ENCODE data around the gene HIPK2. TPM values are rescaled to one million over a fixed set of nuclear protein-coding genes. Genes with fewer than 3 reads are reported as not detected.

HIPK2 gene
- polyA plus RNA-seq, 1 donor (not counting 4 experiments of a cell fraction or from before 2014, with no cell fraction given): 5.8 TPM

DNA sequence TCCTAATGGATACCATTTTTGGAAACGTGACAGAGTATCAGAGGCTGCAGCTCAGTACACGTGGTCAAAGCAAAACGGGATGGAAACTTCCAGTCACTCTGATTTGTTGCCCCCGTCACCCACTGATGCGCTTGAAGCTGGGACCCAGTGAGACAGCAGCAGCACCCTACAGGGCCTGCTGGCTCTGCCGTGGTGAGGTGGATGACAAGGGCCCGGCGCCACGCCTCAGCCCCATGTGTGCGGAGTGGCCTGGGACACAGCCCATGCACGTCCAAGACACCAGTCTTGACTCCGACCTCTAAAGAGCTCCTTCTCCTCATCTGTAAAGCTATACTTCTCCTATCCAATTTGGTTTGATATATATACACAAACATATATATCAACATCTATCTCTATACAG, 215.3 kb downstream of the HIPK2 start:
- H2AFZ ChIP-seq (ENCODE audit: control insufficient read depth, low read length): no peak overlapping the region
- H3K9me3 ChIP-seq (ENCODE audit: control insufficient read depth, low read depth, low read length): no peaks in the 10 kb centered on the region
- no peaks in the 10 kb centered on the region for H3K79me2 ChIP-seq (ENCODE audit: control insufficient read depth, insufficient read depth, low read length)
- no peaks in the 10 kb centered on the region for H3K9me1 ChIP-seq (ENCODE audit: control insufficient read depth, extremely low read depth, insufficient read depth, low read length)
- H3K36me3 ChIP-seq (ENCODE audit: control insufficient read depth in 2 of 2, extremely low read depth in 1 of 2, insufficient read depth in 2 of 2, low read length in 2 of 2): no peaks in the 10 kb centered on the region
- H3K27ac ChIP-seq (ENCODE audit: control insufficient read depth, insufficient read depth, low read length): no peak overlapping the region
- no peak overlapping the region for H3K9ac ChIP-seq (ENCODE audit: control insufficient read depth, extremely low read depth, insufficient read depth, low read length)
- no peak overlapping the region for H3K4me3 ChIP-seq (ENCODE audit: control insufficient read depth in 2 of 3, extremely low read depth in 1 of 3, insufficient read depth in 2 of 3, low read depth in 1 of 3, low read length in 3 of 3)
- H3K27me3 ChIP-seq (ENCODE audit: control insufficient read depth, extremely low read depth, insufficient read depth, low read length): peaks cover 5% of the 10 kb centered on the region
- TF ChIP-seq, protein P1, sequence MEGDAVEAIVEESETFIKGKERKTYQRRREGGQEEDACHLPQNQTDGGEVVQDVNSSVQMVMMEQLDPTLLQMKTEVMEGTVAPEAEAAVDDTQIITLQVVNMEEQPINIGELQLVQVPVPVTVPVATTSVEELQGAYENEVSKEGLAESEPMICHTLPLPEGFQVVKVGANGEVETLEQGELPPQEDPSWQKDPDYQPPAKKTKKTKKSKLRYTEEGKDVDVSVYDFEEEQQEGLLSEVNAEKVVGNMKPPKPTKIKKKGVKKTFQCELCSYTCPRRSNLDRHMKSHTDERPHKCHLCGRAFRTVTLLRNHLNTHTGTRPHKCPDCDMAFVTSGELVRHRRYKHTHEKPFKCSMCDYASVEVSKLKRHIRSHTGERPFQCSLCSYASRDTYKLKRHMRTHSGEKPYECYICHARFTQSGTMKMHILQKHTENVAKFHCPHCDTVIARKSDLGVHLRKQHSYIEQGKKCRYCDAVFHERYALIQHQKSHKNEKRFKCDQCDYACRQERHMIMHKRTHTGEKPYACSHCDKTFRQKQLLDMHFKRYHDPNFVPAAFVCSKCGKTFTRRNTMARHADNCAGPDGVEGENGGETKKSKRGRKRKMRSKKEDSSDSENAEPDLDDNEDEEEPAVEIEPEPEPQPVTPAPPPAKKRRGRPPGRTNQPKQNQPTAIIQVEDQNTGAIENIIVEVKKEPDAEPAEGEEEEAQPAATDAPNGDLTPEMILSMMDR (optimal IDR thresholded peaks at IDR 0.05 in 1 of 3, IDR thresholded peaks at IDR 0.05 in 1 of 3, conservative IDR thresholded peaks at IDR 0.05 in 1 of 3; ENCODE audit: extremely low read depth in 1 of 3, insufficient read depth in 2 of 3, low read length in 3 of 3): no peak
- dilution Hi-C loops (cut with MboI; ENCODE audit: extremely low pct_ligation_motif_present, low sequenced_read_pairs): loop anchor here (10.0 kb wide), 1 partner anchor 68 kb away; no protein-coding TSS in a partner anchor
- no peak overlapping the region for H3K4me2 ChIP-seq (ENCODE audit: control insufficient read depth, extremely low read depth, insufficient read depth, low read depth, low read length)
- H4K20me1 ChIP-seq (ENCODE audit: control insufficient read depth, extremely low read depth, insufficient read depth, low read length): no peaks in the 10 kb centered on the region
- FAIRE-seq (no peak), DNase-seq (ENCODE audit: low read depth, low spot score) (no peak)
- no peaks in the 10 kb centered on the region for H3K4me1 ChIP-seq (ENCODE audit: control insufficient read depth, extremely low read depth, insufficient read depth, low read length)

DNA sequence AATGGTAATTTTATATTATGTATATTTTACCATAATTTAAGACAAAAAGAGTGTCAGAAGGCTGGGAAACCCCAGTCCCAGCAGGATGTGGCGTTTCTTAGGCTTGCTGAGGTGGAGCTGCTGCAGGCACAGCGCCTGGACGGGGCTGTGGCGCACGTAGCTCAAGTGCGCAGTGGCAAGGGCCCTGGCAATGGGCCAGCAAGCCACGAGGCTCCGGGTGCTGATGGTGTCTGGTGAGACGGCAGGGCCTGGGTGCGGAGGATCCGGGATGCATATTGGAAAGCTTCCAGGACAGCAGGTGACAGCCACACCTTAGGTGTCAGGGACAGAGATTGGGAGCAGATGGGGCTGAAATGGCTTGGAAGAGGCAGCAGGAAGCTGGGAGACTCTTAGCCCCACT, 217.1 kb downstream of the HIPK2 start:
- Histone ChIP-seq H3K27me3 (ENCODE audit: control insufficient read depth, extremely low read depth, insufficient read depth, low read length) (peaks cover 5% of the 10 kb centered on the region), H3K4me2 (ENCODE audit: control insufficient read depth, extremely low read depth, insufficient read depth, low read depth, low read length) (no peak overlapping the region), H3K36me3 (ENCODE audit: control insufficient read depth in 2 of 2, extremely low read depth in 1 of 2, insufficient read depth in 2 of 2, low read length in 2 of 2) (no peaks in the 10 kb centered on the region), H2AFZ (ENCODE audit: control insufficient read depth, low read length) (no peak overlapping the region), H3K27ac (ENCODE audit: control insufficient read depth, insufficient read depth, low read length) (no peak overlapping the region), H3K4me1 (ENCODE audit: control insufficient read depth, extremely low read depth, insufficient read depth, low read length) (no peaks in the 10 kb centered on the region), H3K4me3 (ENCODE audit: control insufficient read depth in 2 of 3, extremely low read depth in 1 of 3, insufficient read depth in 2 of 3, low read depth in 1 of 3, low read length in 3 of 3) (no peak overlapping the region), H3K9me3 (ENCODE audit: control insufficient read depth, low read depth, low read length) (no peaks in the 10 kb centered on the region), H3K9ac (ENCODE audit: control insufficient read depth, extremely low read depth, insufficient read depth, low read length) (no peak overlapping the region), H3K9me1 (ENCODE audit: control insufficient read depth, extremely low read depth, insufficient read depth, low read length) (no peaks in the 10 kb centered on the region), H3K79me2 (ENCODE audit: control insufficient read depth, insufficient read depth, low read length) (no peaks in the 10 kb centered on the region), H4K20me1 (ENCODE audit: control insufficient read depth, extremely low read depth, insufficient read depth, low read length) (no peaks in the 10 kb centered on the region)
- TF ChIP-seq, protein P1 (optimal IDR thresholded peaks at IDR 0.05 in 1 of 3, IDR thresholded peaks at IDR 0.05 in 1 of 3, conservative IDR thresholded peaks at IDR 0.05 in 1 of 3; ENCODE audit: extremely low read depth in 1 of 3, insufficient read depth in 2 of 3, low read length in 3 of 3): no peak
- no peak for TF ChIP-seq EZH2 (IDR thresholded peaks at IDR 0.05; ENCODE audit: low read length)
- no peak for DNase-seq (ENCODE audit: low read depth, low spot score)
- no peak for FAIRE-seq
- dilution Hi-C loops (cut with MboI; ENCODE audit: extremely low pct_ligation_motif_present, low sequenced_read_pairs): loop anchor here (10.0 kb wide), 1 partner anchor 66 kb away; no protein-coding TSS in a partner anchor
